Calu3 (cell line): Measurements from ENCODE around the gene ARID1B. TPM values are rescaled to one million over a fixed set of nuclear protein-coding genes. Genes with fewer than 3 reads are reported as not detected.

ENCODE experiments used
- BruUV-seq: library from RNA; stranded (reverse); fragments of 400-500 nt; replicated peaks from 2 replicates; lab custom pipeline; 2021; lab: Mats Ljungman, UMichigan
- CTCF ChIA-PET: fragments of 300-600 bp; sonication (Branson Sonifier 250); formaldehyde crosslinking; loops from one replicate; lab custom pipeline; 2022; ENCODE audit warnings: antibody characterized with exemption; lab: Charles Lee
- DNase-seq: peaks from one replicate; pipeline ENCODE4 v3.0.0; 2022
- H3K27ac Mint-ChIP-seq: one replicate; pipeline ENCODE4 v1.8.0; 2022; ENCODE audit warnings: mixed read lengths; ENCODE audit not compliant: unreplicated experiment
- H3K27me3 Mint-ChIP-seq: one replicate; pipeline ENCODE4 v1.8.0; 2022; ENCODE audit warnings: mixed read lengths; ENCODE audit not compliant: unreplicated experiment
- H3K36me3 Mint-ChIP-seq: one replicate; pipeline ENCODE4 v1.8.0; 2022; ENCODE audit warnings: mild to moderate bottlenecking, moderate library complexity, mixed read lengths; ENCODE audit not compliant: insufficient read depth, unreplicated experiment
- H3K4me1 Mint-ChIP-seq: one replicate; pipeline ENCODE4 v1.8.0; 2022; ENCODE audit warnings: mild to moderate bottlenecking, low read depth, mixed read lengths; ENCODE audit not compliant: unreplicated experiment
- H3K4me3 Mint-ChIP-seq: one replicate; pipeline ENCODE4 v1.8.0; 2022; ENCODE audit warnings: mild to moderate bottlenecking, low read depth, moderate library complexity, mixed read lengths; ENCODE audit not compliant: unreplicated experiment
- H3K9me3 Mint-ChIP-seq: one replicate; pipeline ENCODE4 v1.8.0; 2022; ENCODE audit warnings: low read depth, mixed read lengths; ENCODE audit not compliant: unreplicated experiment
- CTCF ChIP-seq: fragments of 200-600 bp; IDR thresholded peaks from one replicate; pipeline ENCODE4 v1.8.0; 2022; ENCODE audit warnings: antibody characterized with exemption; ENCODE audit not compliant: unreplicated experiment
- intact Hi-C: fragments of 100-400 bp; cut with micrococcal nuclease; formaldehyde crosslinking; loops from one replicate; pipeline ENCODE4 v1.10.0; 2022; ENCODE audit not compliant: unreplicated experiment
- total RNA-seq: library from RNA; stranded (reverse); gene quantifications from 2 replicates; pipeline ENCODE4 v1.2.3, GENCODE V29; 2022

The ARID1B gene
- total RNA-seq, 1 experiment from 2014 or later = 53.5 TPM

DNA sequence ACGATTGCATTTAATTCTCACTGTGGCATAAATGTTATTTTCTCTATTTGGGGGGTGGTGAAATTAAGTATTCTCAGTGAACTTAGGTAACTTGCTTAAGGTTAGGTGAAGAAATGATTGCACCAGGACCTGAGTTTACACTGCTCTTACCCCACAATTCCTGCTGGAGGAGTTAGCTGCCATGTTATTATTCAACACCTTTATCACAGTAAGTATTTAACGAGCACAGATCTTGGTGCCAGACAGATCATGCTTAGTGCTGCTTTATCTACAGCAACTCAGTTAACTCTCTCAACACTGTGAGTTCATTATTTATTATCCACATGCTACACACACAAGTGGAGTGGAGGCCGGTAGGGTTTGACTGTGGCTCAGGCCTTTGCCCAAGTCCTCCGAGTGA, 296.4 kb downstream of the ARID1B start:
- TF ChIP-seq CTCF = no peak
- no peak overlapping the region for H3K27ac Mint-ChIP-seq
- DNase-seq = no peak
- no peaks in the 10 kb centered on the region for H3K36me3 Mint-ChIP-seq
- no TSS peak for BruUV-seq
- H3K4me1 Mint-ChIP-seq = peaks cover 3% of the 10 kb centered on the region
- no peak overlapping the region for H3K4me3 Mint-ChIP-seq
- CTCF ChIA-PET = no interaction called here
- H3K27me3 Mint-ChIP-seq = no peaks in the 10 kb centered on the region
- intact Hi-C loops = no loop called here
- no peaks in the 10 kb centered on the region for H3K9me3 Mint-ChIP-seq

DNA sequence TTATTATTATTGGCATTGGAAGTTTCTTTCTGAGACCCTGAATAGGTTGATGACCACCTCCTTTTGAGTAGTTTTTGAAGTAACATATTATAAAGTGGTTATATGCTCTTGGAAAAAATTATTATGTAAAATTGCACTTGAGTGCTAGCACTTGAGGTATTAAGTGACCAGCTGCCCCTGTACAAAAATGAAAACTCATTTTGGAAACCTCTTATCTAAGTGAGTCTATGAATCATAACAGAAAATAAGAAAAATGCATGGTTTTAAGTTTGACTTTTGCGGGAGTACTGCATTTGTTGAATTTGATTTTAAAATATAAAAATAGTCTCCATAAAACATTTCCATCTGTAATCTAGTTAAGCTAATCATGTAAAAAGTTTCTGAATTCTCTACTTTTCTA, 297.8 kb downstream of the ARID1B start:
- no peaks in the 10 kb centered on the region for H3K9me3 Mint-ChIP-seq
- TF ChIP-seq CTCF = no peak

DNA sequence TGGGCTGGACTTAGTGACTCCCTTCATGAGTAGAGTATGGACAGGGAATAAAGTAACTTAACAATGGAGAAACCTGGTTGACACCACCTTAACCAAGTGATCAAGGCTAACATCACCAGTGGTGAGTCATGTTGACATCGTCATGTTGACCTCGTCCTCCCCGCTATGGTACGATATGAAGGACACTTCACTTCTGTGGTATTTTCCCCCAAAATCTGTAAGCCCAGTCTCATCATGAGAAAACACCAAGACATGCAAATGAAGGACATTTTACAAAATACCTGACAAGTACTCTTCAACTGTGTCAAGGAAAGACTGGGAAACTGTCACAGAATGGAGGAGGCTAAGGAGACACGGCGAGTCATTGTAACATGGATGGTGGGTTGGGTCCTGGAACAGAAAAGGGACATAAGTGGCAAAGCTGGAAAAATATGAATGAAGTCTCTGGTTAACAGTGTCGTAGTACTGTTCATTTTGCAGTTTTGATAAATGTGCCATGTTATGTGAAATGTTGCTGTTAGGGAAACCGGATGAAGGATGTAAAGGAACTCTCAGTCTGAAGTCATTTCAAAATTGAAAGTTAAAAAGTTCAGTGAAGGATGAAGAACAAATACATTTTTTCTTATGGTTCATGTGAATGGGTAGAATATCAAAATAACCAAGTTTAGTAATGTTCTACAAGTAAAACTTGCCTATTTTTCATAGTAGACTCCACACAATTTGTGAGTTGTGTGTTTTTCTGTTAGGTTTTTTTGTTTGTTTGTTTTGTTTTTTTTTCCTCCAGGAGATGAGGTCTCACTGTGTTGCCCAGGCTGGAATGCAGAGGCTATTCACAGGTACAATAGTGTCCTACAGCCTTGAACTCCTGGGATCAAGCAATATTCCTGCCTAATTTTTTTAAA, 298.6 kb downstream of the ARID1B start:
- no TSS peak for BruUV-seq
- Mint-ChIP-seq H3K4me3 (no peak overlapping the region), H3K4me1 (no peaks in the 10 kb centered on the region), H3K27me3 (no peaks in the 10 kb centered on the region), H3K36me3 (no peaks in the 10 kb centered on the region), H3K9me3 (no peaks in the 10 kb centered on the region), H3K27ac (no peak overlapping the region)
- TF ChIP-seq CTCF = no peak
- CTCF ChIA-PET = no interaction called here
- intact Hi-C loops = no loop called here
- no peak for DNase-seq

More for the DNA sequence above, 297.8 kb downstream of the ARID1B start:
- H3K27ac Mint-ChIP-seq = no peak overlapping the region
- no peaks in the 10 kb centered on the region for H3K4me1 Mint-ChIP-seq
- H3K36me3 Mint-ChIP-seq = no peaks in the 10 kb centered on the region
- DNase-seq = no peak
- H3K27me3 Mint-ChIP-seq = no peaks in the 10 kb centered on the region
- intact Hi-C loops = no loop called here
- H3K4me3 Mint-ChIP-seq = no peak overlapping the region
- no TSS peak for BruUV-seq
- CTCF ChIA-PET = no interaction called here

DNA sequence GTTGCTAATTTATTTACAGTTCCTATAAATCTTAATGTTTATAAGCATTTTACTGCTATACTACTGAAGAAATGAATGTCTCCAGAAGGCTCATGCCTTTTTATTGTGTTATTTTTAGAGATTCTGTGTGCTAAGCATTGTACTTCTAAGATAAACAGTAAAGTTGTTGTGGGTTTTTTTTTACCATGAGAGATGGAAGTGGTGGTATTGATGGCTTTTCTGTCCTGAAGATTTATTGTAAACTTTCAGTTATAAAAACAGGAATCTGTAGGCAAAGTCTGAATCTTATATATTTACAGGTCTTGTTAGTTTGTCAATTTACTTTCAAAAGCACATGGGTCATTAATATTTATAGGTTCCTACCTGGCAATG, 299.3 kb downstream of the ARID1B start:
- CTCF ChIA-PET = no interaction called here
- no peaks in the 10 kb centered on the region for H3K36me3 Mint-ChIP-seq
- no peak for DNase-seq
- no peaks in the 10 kb centered on the region for H3K27me3 Mint-ChIP-seq
- H3K4me1 Mint-ChIP-seq = no peaks in the 10 kb centered on the region
- H3K9me3 Mint-ChIP-seq = no peaks in the 10 kb centered on the region
- no TSS peak for BruUV-seq
- H3K4me3 Mint-ChIP-seq = no peak overlapping the region
- intact Hi-C loops = no loop called here
- no peak overlapping the region for H3K27ac Mint-ChIP-seq
- no peak for TF ChIP-seq CTCF
